ENCODE measurements around the gene REEP6. TPM values are rescaled to one million over a fixed set of nuclear protein-coding genes. Genes with fewer than 3 reads are reported as not detected.
A peak's percentile ranks its signal among the peaks of the same experiment; 100 is the strongest.

Gene REEP6
- total and polyA plus RNA-seq, 2 of the 8 experiments (the other 6 are each of a cell fraction or from before 2014, with no cell fraction given), result 12.6 to 20.7 TPM

DNA sequence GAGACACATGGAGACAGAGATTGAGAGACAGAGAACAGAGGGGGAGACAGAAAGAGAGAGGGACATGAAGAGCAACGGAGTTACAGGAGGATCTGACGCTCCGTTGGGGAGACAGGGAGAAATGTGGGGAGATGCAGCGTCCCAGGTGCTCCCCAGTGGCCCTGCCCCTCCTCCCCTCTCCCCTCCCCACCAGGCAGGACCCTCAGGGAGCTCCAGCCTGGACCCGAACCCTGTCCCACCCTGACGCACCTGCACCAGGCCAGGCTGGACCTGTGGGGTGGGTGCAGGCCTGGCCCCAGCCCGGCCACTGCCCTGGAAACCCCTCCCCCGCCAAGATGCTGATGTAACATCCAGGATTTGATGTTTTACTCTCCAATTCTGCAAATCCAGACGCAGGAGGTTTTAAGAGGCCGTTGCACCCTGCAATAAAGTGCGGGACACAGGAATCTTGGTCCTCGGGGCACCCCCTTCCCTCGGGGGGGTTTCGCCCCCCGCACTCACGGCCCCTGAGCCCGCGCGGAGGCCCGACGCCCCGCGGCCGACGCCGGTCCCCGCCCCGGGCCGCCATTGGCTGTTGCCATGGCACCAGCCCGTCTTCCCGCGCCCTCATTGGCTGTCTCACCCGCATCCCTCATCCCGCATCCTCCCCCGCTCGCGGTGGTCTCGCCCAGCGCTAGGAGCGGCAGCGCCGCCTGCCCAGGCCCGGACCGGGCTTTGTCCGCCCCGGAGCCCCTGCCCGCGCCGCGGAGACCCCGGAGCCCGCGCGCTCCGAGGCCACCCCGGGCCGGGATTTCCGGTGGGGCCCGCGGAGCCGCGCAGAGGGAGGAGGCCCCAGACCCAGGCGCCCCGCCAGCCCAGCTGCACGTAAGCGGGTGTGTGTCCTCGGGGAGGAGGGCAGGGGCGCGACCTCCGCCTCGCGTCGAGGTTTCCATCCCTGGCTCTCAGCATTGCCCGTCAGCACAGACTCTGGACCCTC lies 41.2 kb upstream of the REEP6 start, which contains the start of gene APC2 (continued):
- TF ChIP-seq SAP30 (IDR thresholded peaks at IDR 0.05; ENCODE audit: insufficient read depth, insufficient replicate concordance, low read length), result no peak
- 0 out of 2 replicates have a peak, but pooled peaks have one; percentile 1 for TF ChIP-seq CEBPB (IDR thresholded peaks at IDR 0.05; ENCODE audit: low read depth, low read length)
- TF ChIP-seq, protein P1, sequence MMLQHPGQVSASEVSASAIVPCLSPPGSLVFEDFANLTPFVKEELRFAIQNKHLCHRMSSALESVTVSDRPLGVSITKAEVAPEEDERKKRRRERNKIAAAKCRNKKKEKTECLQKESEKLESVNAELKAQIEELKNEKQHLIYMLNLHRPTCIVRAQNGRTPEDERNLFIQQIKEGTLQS (IDR thresholded peaks at IDR 0.05; ENCODE audit: insufficient read depth, low read depth, low read length), result 0 out of 2 replicates have a peak, but pooled peaks have one; percentile 42

Data from H1 (cell line).